ENCODE results near the gene CACNA1C.

- no peak for TF ChIP-seq EP300 (IDR thresholded peaks at IDR 0.05)
- no peak for TF ChIP-seq CTCF (IDR thresholded peaks at IDR 0.05)
- no peak for TF ChIP-seq POLR2A (IDR thresholded peaks at IDR 0.05)
These were observed 478.6 kb downstream of the CACNA1C start for GRCh38 chr12:2531371-2531770.

All from upper lobe of left lung (tissue), 4 donors.